ENCODE measurements around the gene ZNF423. TPM values are rescaled to one million over a fixed set of nuclear protein-coding genes. Genes with fewer than 3 reads are reported as not detected.

ZNF423 gene
- total RNA-seq, 3 donors from 2014 or later (not counting 1 experiment from before 2014, with no cell fraction given): not detected

GRCh38 chr16:49698931-49699840, 156.7 kb downstream of the ZNF423 start:
- Histone ChIP-seq H3K27ac (ENCODE audit: low read length) (no peak overlapping the region), H3K9me3 (ENCODE audit: control insufficient read depth, insufficient read depth, low read length) (no peaks in the 10 kb centered on the region), H3K4me3 (ENCODE audit: low read length) (no peak overlapping the region), H3K36me3 (ENCODE audit: control insufficient read depth, insufficient read depth, low read length) (no peaks in the 10 kb centered on the region), H3K27me3 (ENCODE audit: control insufficient read depth, insufficient read depth, low read length) (no peaks in the 10 kb centered on the region), H3K4me1 (ENCODE audit: control insufficient read depth, insufficient read depth, low read length) (no peaks in the 10 kb centered on the region)
- Mint-ChIP-seq H3K27ac (no peak overlapping the region), H3K36me3 (no peaks in the 10 kb centered on the region), H3K9me3 (no peaks in the 10 kb centered on the region), H3K4me3 (no peak overlapping the region), H3K27me3 (ENCODE audit: low read depth in 2 of 2) (peaks cover 23% of the 10 kb centered on the region in 2 donors), H3K4me1 (no peaks in the 10 kb centered on the region)
- no peak for TF ChIP-seq CTCF (IDR thresholded peaks at IDR 0.05)
- intact Hi-C loops (cut with micrococcal nuclease): no loop called here
- ATAC-seq (no peak), DNase-seq (no peak)
- 86% methylated on average over 17 of the region's 18 CpGs for WGBS (ENCODE audit: insufficient coverage)

GRCh38 chr16:49698453-49698815, 157.5 kb downstream of the ZNF423 start:
- no peaks in the 10 kb centered on the region for H3K27me3 ChIP-seq (ENCODE audit: control insufficient read depth, insufficient read depth, low read length)
- no peaks in the 10 kb centered on the region for H3K4me1 ChIP-seq (ENCODE audit: control insufficient read depth, insufficient read depth, low read length)
- Mint-ChIP-seq H3K4me1 (no peaks in the 10 kb centered on the region), H3K27me3 (ENCODE audit: low read depth in 2 of 2) (peaks cover 23% of the 10 kb centered on the region in 2 donors), H3K36me3 (no peaks in the 10 kb centered on the region), H3K9me3 (no peaks in the 10 kb centered on the region), H3K27ac (no peak overlapping the region), H3K4me3 (no peak overlapping the region)
- intact Hi-C loops (cut with micrococcal nuclease): no loop called here
- no peaks in the 10 kb centered on the region for H3K36me3 ChIP-seq (ENCODE audit: control insufficient read depth, insufficient read depth, low read length)
- H3K27ac ChIP-seq (ENCODE audit: low read length): no peak overlapping the region
- DNase-seq: no peak
- no peaks in the 10 kb centered on the region for H3K9me3 ChIP-seq (ENCODE audit: control insufficient read depth, insufficient read depth, low read length)
- WGBS (ENCODE audit: insufficient coverage): 37% methylated on average over 26 of the region's 26 CpGs
- H3K4me3 ChIP-seq (ENCODE audit: low read length): no peak overlapping the region
- ATAC-seq: no peak
- TF ChIP-seq CTCF (IDR thresholded peaks at IDR 0.05): no peak

- no peak for TF ChIP-seq CTCF (IDR thresholded peaks at IDR 0.05)
- Histone ChIP-seq H3K27ac (ENCODE audit: low read length) (no peak overlapping the region), H3K4me1 (ENCODE audit: control insufficient read depth, insufficient read depth, low read length) (no peaks in the 10 kb centered on the region), H3K9me3 (ENCODE audit: control insufficient read depth, insufficient read depth, low read length) (no peaks in the 10 kb centered on the region), H3K27me3 (ENCODE audit: control insufficient read depth, insufficient read depth, low read length) (no peaks in the 10 kb centered on the region), H3K4me3 (ENCODE audit: low read length) (no peak overlapping the region), H3K36me3 (ENCODE audit: control insufficient read depth, insufficient read depth, low read length) (no peaks in the 10 kb centered on the region)
- ATAC-seq: no peak
- Mint-ChIP-seq H3K27me3 (ENCODE audit: low read depth in 2 of 2) (peaks cover 23% of the 10 kb centered on the region in 2 donors), H3K4me3 (no peak overlapping the region), H3K9me3 (no peaks in the 10 kb centered on the region), H3K4me1 (no peaks in the 10 kb centered on the region), H3K36me3 (no peaks in the 10 kb centered on the region), H3K27ac (no peak overlapping the region)
- no peak for DNase-seq
- intact Hi-C loops (cut with micrococcal nuclease): no loop called here
- WGBS (ENCODE audit: insufficient coverage): 73% methylated on average over 26 of the region's 28 CpGs
Measured at GRCh38 chr16:49697631-49698452, 158.1 kb downstream of the ZNF423 start.
